GM21447 (cell line): ENCODE measurements around the gene PDE5A.

ENCODE experiments used
- ATAC-seq: cut with Tn5 transposase; IDR thresholded peaks from one replicate; pipeline ENCODE4 v1.9.1; 2021; ENCODE audit not compliant: unreplicated experiment

PDE5A gene

DNA sequence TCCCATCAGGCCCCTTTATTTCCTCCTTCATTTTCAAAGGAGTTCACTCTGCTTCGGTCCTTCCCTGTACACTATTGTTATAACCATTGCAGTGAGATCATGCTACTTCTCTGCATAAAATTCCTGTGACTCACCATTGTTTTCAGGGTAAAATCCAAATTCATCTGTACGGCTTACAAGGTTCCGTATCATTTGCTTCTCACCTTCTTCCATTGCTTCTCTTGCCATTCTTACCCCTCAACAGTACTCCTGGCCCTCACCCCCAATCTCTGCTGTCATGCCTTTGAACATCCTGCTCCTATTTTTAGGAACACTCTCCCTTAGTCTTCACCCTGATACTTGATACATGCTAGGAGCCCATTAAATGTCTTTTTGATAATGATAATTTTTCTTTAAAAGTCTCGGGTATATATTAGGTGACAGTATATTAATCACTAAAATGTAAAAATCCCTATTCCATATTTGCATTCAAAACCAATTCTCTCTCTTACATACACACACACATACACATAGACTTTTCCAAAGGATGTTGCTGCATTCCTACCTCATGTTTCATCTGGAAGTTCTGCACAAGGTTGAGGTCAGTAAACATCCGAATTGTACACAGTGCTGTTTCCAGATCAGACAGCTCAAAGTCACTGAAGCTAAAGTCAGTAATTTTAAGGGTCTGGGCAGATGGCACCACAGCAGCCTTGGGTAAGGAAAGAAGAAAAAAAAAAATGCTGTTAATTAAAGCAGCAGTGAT lies 103.4 kb downstream of the PDE5A start:
- no peak for ATAC-seq

DNA sequence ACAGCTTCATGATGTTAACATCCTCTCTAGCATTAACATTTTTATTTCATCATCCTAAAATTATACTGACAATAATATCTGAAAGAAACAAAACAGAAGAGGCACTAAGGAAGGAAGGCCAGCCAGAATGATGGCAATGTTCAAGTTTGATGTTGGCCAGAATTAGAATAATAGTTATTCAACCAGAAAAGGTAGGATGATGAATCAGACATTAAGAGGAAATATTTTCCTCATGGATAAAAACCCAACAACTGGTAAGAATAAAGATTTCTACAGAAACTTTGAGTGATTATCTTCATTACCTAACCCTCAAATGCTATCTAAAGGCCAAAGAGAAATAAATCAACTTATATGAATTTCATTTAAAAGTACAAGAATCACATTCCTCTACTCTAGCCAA lies 105.2 kb downstream of the PDE5A start:
- no peak for ATAC-seq

DNA sequence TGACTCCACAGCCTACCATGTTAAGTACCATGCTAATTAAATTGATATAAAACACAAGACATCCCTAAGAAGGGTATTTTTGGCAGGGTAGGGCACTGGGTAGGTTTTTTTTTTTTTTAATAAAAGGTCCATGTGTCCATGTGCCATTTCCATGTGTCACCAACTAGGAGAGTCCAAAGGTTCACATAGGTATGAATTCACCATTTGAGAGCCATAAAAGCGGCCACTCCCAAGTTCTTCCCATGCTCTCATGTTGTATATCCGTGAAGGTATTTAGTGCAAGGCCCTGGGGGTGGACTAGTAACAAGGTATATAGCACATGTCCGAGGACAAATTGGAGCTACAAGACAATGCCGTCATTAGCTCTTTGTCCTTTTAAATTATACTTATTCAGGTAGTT lies 107.3 kb downstream of the PDE5A start:
- ATAC-seq, result no peak

DNA sequence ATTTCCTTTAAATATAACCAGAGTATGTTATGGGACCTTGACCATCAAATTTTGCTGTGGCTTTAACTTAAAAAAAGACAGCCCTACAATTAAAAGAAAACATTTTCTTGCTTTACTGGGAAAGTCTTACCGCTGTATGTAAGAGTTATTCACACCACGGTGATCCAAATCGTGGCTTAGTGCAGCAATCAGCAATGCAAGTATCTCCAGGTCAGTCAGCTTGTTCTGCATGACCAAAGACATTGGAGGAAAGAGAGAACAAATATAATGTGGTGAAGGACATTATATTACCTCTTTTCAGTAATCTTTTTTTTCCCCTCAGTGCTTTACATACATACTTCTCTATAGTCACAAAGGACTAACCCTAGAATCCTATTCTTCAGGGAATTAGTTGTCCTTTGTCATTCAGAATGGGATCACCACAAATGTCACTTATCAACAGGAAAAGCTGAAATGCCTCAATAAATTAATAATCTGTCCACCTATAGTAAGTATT lies 109.6 kb downstream of the PDE5A start:
- ATAC-seq, result no peak

DNA sequence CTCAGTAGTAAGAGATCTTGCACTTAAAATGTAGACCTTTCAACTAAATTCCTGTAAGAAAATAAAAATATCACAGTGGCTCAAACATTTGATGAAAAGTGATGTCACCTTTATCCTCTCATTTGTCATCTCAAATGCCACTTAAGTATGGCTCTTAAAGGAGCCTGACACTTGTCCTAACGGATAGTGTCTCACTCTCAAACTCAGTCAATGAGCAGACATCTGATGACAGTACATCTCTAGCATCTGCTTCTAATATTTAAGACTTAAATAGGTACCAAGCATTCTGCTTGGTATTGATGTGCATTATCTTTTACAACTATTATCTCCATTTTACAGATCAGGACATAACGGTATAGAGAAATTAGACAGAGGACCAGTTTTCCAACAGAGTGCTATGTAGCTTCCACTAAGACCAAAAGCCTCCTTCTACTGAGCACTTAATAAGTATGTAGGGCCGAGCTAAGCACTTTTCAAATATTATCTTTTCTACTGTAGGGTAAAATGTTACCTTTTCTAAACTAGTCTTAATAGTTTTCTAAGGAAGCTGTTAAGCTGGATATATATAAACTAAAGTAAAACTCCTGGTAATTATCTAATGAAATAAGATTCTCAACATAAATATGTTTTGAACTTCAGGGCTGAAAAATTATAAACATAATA lies 110.2 kb downstream of the PDE5A start:
- ATAC-seq, result no peak

DNA sequence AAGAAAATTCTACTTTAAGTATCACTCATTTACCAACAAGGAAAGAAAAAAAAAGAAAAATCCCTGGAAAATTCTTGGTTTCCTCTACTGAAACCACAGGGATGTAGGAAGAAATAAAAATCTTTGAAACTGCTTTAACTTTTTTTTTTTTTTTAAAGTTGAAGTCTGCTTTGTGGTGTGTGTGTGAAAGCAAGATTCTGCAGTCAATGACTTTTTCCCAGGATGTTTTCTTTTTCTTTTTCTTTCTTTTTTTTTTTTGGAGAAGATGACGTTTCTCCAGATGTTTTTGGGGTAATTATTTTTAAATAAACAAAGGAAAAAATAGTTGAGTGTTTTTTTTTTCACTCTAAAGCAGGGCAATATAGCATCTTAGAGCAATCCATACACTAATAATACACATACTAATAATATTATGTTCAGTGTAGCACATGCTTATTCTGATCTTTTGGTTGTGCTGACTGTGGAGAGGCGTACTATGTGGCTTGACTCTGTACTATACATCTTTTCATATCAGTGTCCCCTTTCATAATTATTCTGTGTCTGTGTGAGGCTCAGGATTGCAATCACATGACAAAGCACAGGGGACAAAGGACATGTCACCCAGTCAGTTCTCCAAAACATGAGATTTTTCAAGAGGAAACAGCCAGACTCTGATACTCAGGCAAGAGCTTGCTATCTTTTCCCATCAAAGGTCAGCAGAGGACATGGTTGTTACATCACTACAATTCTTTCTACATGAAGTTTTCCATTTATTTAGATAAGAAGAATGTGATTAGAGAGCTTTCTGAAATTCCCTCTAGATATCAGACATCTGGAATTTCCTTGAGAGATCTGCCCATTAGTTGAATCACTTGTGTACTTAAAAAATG lies 111.0 kb downstream of the PDE5A start:
- ATAC-seq, result no peak

DNA sequence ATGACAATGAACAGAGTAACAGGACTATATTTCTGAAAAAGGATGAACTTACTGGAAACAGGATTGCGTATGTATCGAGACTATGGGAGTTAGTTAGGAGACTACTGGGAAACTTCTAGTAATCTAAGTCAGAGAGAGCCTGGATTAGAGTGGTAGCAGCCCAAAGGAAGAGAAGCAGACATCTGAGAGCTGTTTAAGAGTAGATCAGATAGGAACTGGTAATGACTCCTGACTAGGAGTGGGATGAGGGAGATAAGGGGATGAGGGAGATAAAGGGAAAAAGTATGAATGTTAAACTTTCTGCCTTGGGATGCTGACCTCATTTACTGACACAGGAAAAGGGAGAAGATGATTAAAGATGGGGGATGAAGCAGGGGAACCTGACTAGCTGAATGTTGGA lies 116.2 kb downstream of the PDE5A start:
- ATAC-seq, result no peak

DNA sequence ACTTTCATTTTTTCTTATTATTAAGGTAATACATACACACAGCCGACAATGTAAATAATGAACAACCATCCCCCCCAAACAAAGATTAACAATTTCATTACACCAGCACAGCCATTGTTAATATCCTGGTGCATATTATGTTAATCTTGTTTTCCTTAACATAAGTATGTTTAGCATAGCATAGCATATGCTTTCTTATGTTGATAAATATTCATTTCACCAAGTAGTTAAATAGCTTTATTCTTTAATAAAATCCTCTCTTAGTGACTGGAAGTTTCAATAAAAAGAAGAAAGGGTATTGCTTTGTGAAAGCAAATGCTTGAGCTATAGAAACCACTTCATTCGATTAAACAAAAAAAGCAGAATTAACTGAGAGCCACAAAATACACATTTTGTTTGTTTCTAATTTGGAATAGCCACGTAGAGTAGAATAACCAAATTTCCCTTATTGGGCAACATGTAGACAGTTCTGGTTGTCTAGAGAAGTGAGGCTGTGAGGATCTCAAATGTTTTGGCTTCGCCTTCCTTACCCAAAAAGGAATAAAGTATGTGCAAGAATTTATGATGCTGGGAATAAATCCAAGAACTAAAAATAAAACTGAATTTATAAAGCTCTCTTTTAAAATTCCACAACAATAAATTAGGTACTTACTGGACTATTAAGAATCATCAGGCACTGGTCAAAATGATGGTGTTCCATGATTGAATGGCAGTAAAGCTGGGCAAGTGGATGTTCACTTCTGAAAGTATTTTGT lies 118.0 kb downstream of the PDE5A start:
- ATAC-seq, result no peak

DNA sequence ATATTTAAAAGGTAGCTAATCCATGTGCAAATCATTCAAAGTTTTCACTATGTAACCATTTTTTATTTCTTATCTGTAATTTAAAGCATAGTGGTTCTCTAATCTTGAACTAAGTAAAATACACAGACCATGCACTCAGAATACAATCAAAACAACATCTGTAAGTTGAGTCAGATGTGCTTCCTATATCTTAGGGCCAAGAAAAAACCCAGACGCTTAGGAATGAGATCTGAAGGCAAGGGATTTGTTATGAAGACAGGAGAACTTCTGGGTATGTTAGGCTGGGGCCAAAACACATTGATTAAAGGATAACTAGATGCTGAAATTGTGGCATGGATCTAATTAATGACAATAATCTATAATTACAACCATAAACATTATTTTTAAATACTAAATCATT lies 120.3 kb downstream of the PDE5A start:
- ATAC-seq, result no peak

DNA sequence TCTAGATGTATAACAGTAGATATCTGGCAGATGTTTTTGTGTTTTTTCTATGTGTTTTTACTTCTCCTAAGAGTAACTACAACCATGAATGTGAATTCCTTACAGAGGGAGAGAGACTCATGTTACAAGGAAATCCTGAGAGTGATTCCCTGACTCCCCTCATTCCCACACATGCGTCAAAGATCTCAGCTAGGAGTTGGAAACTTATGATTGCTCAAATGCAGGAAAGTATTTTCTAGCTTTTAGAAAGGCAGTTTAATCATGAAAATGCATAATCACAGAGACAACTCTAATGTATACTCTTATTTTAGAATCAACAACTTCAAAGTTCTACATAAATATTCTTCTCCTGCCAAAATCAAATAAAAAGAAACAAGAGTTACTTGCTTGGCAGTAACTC lies 121.8 kb downstream of the PDE5A start:
- no peak for ATAC-seq

DNA sequence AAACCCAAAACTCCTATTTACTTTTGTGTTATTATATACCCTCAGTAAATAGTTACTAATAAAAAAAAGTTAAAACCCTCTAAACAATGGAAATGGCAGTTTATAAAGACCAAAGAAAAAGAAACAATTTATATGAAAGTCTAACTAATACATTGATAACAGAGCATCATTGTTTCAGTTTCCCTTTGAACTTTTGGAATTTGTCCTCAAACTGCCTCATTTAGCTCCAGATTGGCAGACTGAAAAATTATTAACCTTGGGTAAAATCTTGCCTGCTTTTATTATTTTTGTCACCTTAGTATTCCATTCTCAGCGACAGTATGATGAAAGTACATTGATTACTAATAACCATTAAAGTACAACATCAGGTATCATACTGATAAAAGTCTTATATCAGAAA lies 124.0 kb downstream of the PDE5A start:
- no peak for ATAC-seq

DNA sequence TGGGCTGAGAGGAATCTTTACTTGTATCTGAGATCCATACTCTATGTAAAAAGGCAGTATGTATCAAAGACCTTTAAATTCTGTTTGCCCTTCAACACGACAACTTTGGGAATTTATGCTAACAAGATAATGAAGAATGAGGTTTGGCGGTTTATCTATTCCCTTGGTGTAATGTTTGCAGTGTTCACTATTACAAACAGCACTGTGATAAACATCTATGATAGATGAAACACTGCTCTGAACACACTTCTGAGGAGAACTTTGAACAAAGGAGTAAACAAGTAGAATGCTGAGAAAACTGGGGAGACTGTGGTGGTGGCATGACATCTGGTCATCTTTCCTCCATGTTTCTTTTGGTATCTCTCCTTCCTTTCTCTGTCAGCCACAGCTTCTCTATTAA lies 126.9 kb downstream of the PDE5A start:
- no peak for ATAC-seq

DNA sequence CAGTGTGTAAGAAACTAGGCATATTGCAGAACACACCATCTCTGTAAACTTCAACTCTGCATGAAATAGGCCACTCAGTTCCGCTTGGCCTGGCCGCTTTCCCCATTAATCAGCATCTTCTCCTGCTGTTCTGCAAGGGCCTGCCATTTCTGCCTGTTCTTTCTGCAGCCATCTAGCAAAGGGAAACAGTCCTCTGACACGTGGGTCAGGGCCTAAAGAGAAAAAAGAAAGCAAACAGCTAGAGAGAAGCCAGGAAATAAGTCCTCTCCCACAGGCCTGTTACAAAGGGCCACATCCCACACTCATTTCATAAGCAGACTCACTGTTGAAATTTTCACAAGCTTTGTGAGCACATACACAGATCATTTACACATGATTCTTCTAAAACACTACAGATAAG lies 130.1 kb downstream of the PDE5A start:
- no peak for ATAC-seq

DNA sequence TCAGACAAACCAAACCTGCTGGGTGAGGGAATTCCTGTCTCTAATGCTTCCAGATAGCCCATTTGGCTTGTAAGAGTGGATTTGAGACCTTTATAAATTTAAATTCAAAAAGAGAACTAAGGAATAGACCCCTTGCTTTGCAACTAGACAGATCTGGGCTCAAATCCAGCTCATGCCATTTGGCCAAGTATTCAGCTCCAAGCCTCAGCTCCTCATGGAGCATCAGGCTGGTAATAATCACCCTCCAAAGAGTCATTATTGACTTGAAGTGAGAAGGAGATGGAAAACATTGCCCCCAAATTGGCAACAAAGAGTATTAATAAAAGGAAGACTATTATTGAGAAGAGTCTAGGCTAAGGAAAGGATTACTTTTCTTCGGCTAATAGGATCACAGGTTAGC lies 134.7 kb downstream of the PDE5A start:
- no peak for ATAC-seq

DNA sequence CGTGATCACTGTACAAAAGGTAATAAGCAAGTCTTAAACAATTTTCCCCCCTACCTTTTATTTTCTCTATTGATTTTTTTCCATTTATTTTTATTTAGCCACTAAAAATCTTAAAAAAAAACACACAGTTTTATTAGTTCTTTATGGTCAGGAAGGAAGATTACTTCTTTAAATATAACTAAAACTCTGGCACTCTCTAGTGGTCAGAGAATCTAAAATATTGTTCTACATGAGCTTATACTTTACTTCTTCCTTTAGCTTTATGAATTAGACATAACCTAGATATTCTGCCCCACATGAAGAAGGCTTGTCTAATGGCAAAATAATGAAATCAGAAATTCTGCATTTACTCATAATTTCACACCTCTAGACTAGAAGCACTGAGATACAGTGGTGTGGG lies 135.2 kb downstream of the PDE5A start:
- no peak for ATAC-seq

DNA sequence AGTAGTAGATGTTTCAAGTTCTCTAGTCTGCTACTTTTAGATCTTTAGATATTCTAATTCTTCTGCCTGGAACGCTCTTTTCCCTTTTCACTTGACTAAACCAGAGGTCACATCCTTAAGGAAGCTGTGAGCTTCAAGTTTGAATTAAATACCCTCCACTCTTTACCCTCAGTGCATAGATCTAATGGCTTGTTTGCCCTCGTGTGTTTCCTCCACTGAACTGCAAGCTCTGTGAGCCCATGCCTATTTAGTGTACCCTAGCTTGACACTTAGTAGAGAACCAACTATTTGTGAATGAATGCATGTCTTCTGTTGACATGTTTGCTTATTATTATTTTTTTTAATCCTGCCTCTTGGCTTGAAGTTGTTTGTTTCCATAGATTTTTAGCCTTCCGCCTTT lies 138.3 kb downstream of the PDE5A start:
- no peak for ATAC-seq

DNA sequence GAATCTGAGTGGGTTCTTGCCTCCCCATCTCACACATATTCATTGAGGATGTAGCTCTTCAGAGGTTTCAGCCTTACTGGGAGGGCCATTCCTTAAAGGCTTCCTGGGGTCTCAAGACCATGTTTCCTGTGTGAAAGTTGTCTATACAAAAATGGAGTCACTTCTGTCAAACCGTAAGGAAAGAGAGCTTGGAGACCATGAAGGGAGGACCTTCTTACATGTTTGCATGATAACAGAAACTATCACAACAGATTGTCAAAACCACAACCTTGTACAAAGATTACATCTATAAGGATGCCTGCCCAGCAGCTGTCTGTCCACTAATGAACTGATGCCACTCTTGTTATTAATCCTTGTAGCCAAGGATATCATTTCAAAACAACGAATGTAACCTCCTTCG lies 139.3 kb downstream of the PDE5A start:
- ATAC-seq, result no peak

DNA sequence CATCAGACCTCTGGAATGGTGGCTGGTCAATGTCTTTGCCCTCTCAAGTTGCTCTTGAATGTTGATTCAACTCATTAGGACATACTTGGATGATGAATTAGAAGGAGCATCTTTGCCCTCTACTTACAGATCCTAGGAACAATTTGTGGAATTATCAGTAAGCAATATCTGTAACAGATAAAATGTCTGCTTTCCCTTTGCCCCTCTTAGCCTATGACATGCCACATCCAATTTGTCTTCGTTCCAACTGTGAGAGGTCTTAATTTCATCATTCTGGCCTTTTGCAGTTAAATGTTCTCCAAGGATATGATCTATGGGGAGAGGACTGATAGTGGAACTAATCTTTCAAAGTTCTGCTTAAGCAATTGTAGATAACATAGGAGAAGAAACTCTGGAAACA lies 148.3 kb downstream of the PDE5A start:
- ATAC-seq, result no peak

DNA sequence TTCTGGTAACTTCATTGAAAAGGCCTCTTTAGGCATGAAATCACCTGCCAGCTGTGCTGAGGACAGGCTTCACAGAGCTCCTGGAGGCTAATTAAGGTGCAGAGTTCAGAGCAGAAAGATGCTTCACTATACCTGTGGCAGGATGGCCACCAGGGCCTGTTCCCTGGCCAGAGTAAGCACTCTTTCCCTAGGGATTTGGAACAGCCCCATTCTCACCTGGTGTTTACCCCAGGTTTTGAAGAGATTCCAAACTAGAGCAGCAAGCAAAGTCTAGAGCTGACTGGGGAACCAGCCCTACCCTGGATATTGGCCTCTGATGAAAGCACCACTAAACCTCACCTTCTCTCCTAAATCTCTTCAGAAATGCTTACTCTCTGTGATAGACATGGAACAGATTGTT lies 148.8 kb downstream of the PDE5A start:
- no peak for ATAC-seq

DNA sequence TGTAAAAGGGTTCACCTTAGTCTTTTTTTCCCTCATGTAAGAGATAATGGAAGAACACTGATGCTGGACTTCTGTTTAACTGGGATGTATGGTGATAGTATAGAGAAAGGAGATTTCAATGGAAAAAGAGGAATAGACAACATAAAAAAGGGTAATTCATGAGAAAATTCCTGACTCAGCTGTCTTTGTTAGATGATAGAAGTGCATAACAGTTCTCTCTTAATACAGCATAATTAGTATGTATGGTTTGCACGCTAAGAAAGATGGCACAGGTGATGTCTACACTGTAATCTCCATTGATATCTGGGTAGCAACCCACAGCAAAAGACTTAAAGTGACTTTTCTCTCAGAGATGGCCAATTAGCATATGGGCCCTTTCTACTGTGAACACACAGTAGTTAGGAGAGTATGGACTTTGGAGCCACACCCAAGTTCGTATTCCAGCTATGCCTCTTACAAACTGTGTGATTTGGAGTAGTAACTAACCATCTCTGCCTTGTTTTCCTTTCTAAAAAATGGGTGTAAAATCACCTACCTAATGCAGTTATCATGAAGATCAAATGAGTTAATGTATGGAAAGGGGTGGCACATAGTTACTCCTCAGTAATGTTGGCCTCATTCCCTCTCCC lies 149.3 kb downstream of the PDE5A start:
- no peak for ATAC-seq
